Gastroesophageal sphincter (tissue), 4 donors: ENCODE data around the gene KRTAP17-1. TPM values are rescaled to one million over a fixed set of nuclear protein-coding genes. Genes with fewer than 3 reads are reported as not detected.

Experiments used
- ATAC-seq: fragments of 150-250 bp; one replicate; pipeline ENCODE4 v1.9.1; 2016; ENCODE audit warnings: mild to moderate bottlenecking, moderate library complexity
- H3K27ac ChIP-seq, 4 donors: fragments of 200-600 bp; sonication (generic) in 3 of 4; 1 replicate in 3 of 4; 2 replicates in 1 of 4; pipeline ENCODE4 v1.5.1; 2016 to 2019
- H3K27me3 ChIP-seq: fragments of 200-600 bp; sonication (generic); one replicate; pipeline ENCODE4 v1.5.1; 2019
- H3K36me3 ChIP-seq, 2 donors: fragments of 200-600 bp; sonication (generic); one replicate each; pipeline ENCODE4 v1.5.1; 2019; ENCODE audit warnings: control low read depth in 1 of 2
- H3K4me1 ChIP-seq, 3 donors: fragments of 200-600 bp; sonication (generic); 1 replicate in 2 of 3; 2 replicates in 1 of 3; pipeline ENCODE4 v1.5.1; 2016 to 2019; ENCODE audit warnings: control low read depth in 2 of 3
- H3K4me3 ChIP-seq, 2 donors: fragments of 200-600 bp; sonication (generic); one replicate each; pipeline ENCODE4 v1.5.1; 2019; ENCODE audit warnings: mild to moderate bottlenecking in 1 of 2, moderate library complexity in 1 of 2
- H3K9me3 ChIP-seq, 3 donors: fragments of 200-600 bp; sonication (generic); one replicate each; pipeline ENCODE4 v1.5.1; 2017 to 2019; ENCODE audit warnings: control low read depth in 2 of 3
- CTCF ChIP-seq, 4 experiments: fragments of 200-600 bp in 2 of 4; fragments of 450-650 bp in 2 of 4; sonication (generic) in 1 of 4; IDR thresholded peaks; one replicate each; pipeline ENCODE4 v1.5.1; 2017 to 2019; ENCODE audit warnings: antibody characterized with exemption in 4 of 4, mild to moderate bottlenecking in 2 of 4, moderate library complexity in 2 of 4
- EP300 ChIP-seq: sonication (generic); formaldehyde crosslinking; IDR thresholded peaks from one replicate; pipeline ENCODE4 v1.6.1; 2017; ENCODE audit warnings: antibody characterized with exemption, mild to moderate bottlenecking
- POLR2A ChIP-seq, 2 donors: fragments of 450-650 bp; IDR thresholded peaks; one replicate each; pipeline ENCODE4 v1.6.1; 2017; ENCODE audit warnings: antibody characterized with exemption in 2 of 2, mild to moderate bottlenecking in 2 of 2, moderate library complexity in 1 of 2
- POLR2AphosphoS5 ChIP-seq: sonication (generic); formaldehyde crosslinking; IDR thresholded peaks from one replicate; pipeline ENCODE4 v1.6.1; 2017; ENCODE audit warnings: antibody characterized with exemption
- WGBS, 2 donors: methylation state at CpG; one replicate each; pipeline ENCODE4 v1.1.5; 2018; ENCODE audit warnings: low coverage in 1 of 2; 5-methylcytosine and 5-hydroxymethylcytosine counted together
- total RNA-seq, 4 donors: library from RNA; depleted of rRNA; stranded (reverse); fragments of >200 nt; gene quantifications; one replicate each; pipeline ENCODE4 v1.1.0, GENCODE V29; 2016

KRTAP17-1 gene
- total RNA-seq, 4 donors from 2014 or later, result not detected

- no peak for ATAC-seq
- Histone ChIP-seq H3K4me3 (no peak overlapping the region), H3K27ac (no peak overlapping the region), H3K9me3 (peaks cover 0 to 16% (median 0%) of the 10 kb centered on the region in 3 donors), H3K4me1 (no peaks in the 10 kb centered on the region), H3K36me3 (no peaks in the 10 kb centered on the region), H3K27me3 (peaks cover 17% of the 10 kb centered on the region)
- 63 to 95% methylated on average over 2 of the region's 2 CpGs for WGBS, 2 donors
- TF ChIP-seq POLR2AphosphoS5 (no peak), CTCF (IDR thresholded peaks at IDR 0.05) (no peak), POLR2A (IDR thresholded peaks at IDR 0.05) (no peak), EP300 (no peak)
These were observed 2.7 kb upstream of the KRTAP17-1 start for GRCh38 chr17:41318231-41318630.

- no peaks in the 10 kb centered on the region for H3K4me1 ChIP-seq
- H3K27me3 ChIP-seq, result peaks cover 23% of the 10 kb centered on the region
- H3K9me3 ChIP-seq, result peaks cover 0 to 16% (median 0%) of the 10 kb centered on the region in 3 donors
- TF ChIP-seq POLR2AphosphoS5, result no peak
- no peak for TF ChIP-seq POLR2A (IDR thresholded peaks at IDR 0.05)
- no peak for TF ChIP-seq CTCF (IDR thresholded peaks at IDR 0.05)
- TF ChIP-seq EP300, result no peak
- H3K27ac ChIP-seq, result no peak overlapping the region
- H3K4me3 ChIP-seq, result no peak overlapping the region
- no peak for ATAC-seq
- WGBS, 2 donors, result 73% methylated on average over 11 of the region's 17 CpGs; no CpG with 5 or more reads in 1 of the 2 donors
- no peaks in the 10 kb centered on the region for H3K36me3 ChIP-seq
These were observed 420 bp upstream of the KRTAP17-1 start for GRCh38 chr17:41315814-41316445.

- H3K9me3 ChIP-seq, result no peaks in the 10 kb centered on the region
- no peak for TF ChIP-seq EP300
- TF ChIP-seq POLR2AphosphoS5, result no peak
- no peak for TF ChIP-seq POLR2A (IDR thresholded peaks at IDR 0.05)
- TF ChIP-seq CTCF (IDR thresholded peaks at IDR 0.05), result no peak
- 89% methylated on average over 1 of the region's 1 CpG; no CpG with 5 or more reads in 1 of the 2 donors for WGBS, 2 donors
- no peak for ATAC-seq
- no peaks in the 10 kb centered on the region for H3K36me3 ChIP-seq
- H3K4me1 ChIP-seq, result peaks cover 0 to 5% (median 0%) of the 10 kb centered on the region in 3 donors
- no peak overlapping the region for H3K4me3 ChIP-seq
- no peak overlapping the region for H3K27ac ChIP-seq
- peaks cover 43% of the 10 kb centered on the region for H3K27me3 ChIP-seq
These were observed 4.4 kb downstream of the KRTAP17-1 start for GRCh38 chr17:41311111-41311510.

GRCh38 chr17:41308918-41309359, 6.6 kb downstream of the KRTAP17-1 start, which contains the start of gene KRTAP16-1:
TSS of gene KRTAP16-1 (minus strand) at chr17:41309309. CDS start at chr17:41309253, 56 bp downstream.
- Histone ChIP-seq H3K4me1 (peaks cover 0 to 5% (median 0%) of the 10 kb centered on the region in 3 donors), H3K27me3 (peaks cover 25% of the 10 kb centered on the region), H3K36me3 (no peaks in the 10 kb centered on the region), H3K9me3 (no peaks in the 10 kb centered on the region), H3K4me3 (no peak within 1 kb of the TSS), H3K27ac (no peak within 1 kb of the TSS)
- TF ChIP-seq POLR2A (IDR thresholded peaks at IDR 0.05) (no peak), POLR2AphosphoS5 (no peak), EP300 (no peak), CTCF (IDR thresholded peaks at IDR 0.05) (no peak)
- no peak for ATAC-seq
- WGBS, 2 donors, result 75% methylated on average over 1 of the region's 7 CpGs; no CpG with 5 or more reads in 1 of the 2 donors
